ENCODE results near the gene NUSAP1. TPM values are rescaled to one million over a fixed set of nuclear protein-coding genes. Genes with fewer than 3 reads are reported as not detected.

Gene NUSAP1, protein sequence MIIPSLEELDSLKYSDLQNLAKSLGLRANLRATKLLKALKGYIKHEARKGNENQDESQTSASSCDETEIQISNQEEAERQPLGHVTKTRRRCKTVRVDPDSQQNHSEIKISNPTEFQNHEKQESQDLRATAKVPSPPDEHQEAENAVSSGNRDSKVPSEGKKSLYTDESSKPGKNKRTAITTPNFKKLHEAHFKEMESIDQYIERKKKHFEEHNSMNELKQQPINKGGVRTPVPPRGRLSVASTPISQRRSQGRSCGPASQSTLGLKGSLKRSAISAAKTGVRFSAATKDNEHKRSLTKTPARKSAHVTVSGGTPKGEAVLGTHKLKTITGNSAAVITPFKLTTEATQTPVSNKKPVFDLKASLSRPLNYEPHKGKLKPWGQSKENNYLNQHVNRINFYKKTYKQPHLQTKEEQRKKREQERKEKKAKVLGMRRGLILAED
- total RNA-seq, result 31.2 and 75.4 TPM in 2 replicates

GRCh38 chr15:41332194-41333025 is at the start of gene NUSAP1, which contains the start of gene OIP5:
TSS of gene NUSAP1 (plus strand) at chr15:41332881. CDS start at chr15:41332958, 77 bp downstream.
TSS of gene OIP5 (minus strand) at chr15:41332591. CDS start at chr15:41332561, 30 bp downstream.

DNA sequence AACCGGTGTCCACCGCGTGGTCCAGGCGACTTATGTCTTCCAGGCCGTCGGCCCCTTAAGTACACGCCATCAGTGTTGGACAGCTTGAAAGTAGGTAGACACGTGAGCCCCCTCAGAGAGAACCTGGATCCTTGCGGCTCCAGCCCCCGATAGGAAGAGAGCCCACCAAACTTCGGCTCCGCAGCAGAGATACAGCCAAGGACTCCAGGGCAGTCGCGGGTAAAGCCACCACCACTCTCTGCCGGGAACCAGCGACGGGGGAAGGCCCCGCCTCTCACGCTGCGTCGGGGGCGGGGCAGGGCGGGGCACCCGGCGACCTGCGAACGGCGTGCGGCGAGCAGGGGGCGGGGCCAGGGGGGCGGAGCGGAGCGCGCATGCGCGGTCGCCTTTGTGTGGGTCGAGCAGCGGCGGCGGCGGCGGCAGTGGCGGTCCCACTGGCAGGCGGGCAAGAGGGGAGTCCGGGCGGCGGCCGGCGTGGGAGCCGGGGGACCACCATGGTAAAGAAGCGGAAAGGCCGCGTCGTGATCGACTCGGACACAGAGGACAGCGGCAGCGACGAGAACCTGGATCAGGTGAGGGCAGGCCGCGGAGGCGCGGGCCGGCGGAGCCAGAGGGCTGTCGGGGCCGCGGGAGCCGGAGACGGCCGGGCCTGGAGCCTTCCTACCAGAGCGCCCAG is 84.2 kb downstream of the NUSAP1 start, which contains the start of gene RTF1:
Gene RTF1, plus strand, starts transcription at position 354 of the 676 bp plus-strand sequence. Its CDS starts 21 bp downstream, at position 375.

Other genes starting within 250 kb of the NUSAP1 start
- 22.5 and 22.7 TPM in 2 replicates for gene INO80, start 216.6 kb upstream of the NUSAP1 start, total RNA-seq
- gene EXD1, start 102.1 kb upstream of the NUSAP1 start, total RNA-seq, result 0.57 TPM in 1 of 2 replicates, not detected in the other
- gene CHP1, start 101.6 kb upstream of the NUSAP1 start, total RNA-seq, result 120 and 171 TPM in 2 replicates
- 7.6 and 22.3 TPM in 2 replicates for gene OIP5, start 290 bp upstream of the NUSAP1 start, total RNA-seq
- 27.2 and 37.6 TPM in 2 replicates for gene NDUFAF1, start 69.6 kb downstream of the NUSAP1 start, total RNA-seq
- gene RTF1, start 84.2 kb downstream of the NUSAP1 start, total RNA-seq, result 13.9 and 22.6 TPM in 2 replicates
- gene ITPKA, start 161.0 kb downstream of the NUSAP1 start, total RNA-seq, result 0.62 and 1.8 TPM in 2 replicates
- gene LTK, start 180.9 kb downstream of the NUSAP1 start, total RNA-seq, result not detected in 2 replicates
- 32.5 and 43.3 TPM in 2 replicates for gene RPAP1, start 211.4 kb downstream of the NUSAP1 start, total RNA-seq
- 3.7 and 4.6 TPM in 2 replicates for gene TYRO3, start 226.3 kb downstream of the NUSAP1 start, total RNA-seq

Measured in hair follicular keratinocyte (primary cell).